Choroid plexus epithelial cell (primary cell): ENCODE results near the gene DOC2B.
"Not testable (repeated sequence)": the region's sequence is repeated elsewhere in the genome, so short reads cannot be mapped to it uniquely, and the experiment has no call there.

Experiments
- DNase-seq: peaks from one replicate; pipeline ENCODE4 v3.0.0-alpha.2; 2010; ENCODE audit warnings: low read depth
- H3K4me3 ChIP-seq: 2 replicates; pipeline ENCODE4 v1.5.1; 2011; ENCODE audit warnings: low read depth, mild to moderate bottlenecking, control low read depth, low read length, moderate library complexity
- CTCF ChIP-seq: conservative IDR thresholded peaks from 2 replicates; pipeline ENCODE4 v1.5.1; 2011; ENCODE audit warnings: low read depth, mild to moderate bottlenecking, control low read depth, inconsistent platforms, low read length, moderate library complexity

The DOC2B gene

GRCh38 chr17:226108-227077 is 44.9 kb upstream of the DOC2B start:
- no peak overlapping the region for H3K4me3 ChIP-seq
- no peak for TF ChIP-seq CTCF
- DNase-seq, result no peak

- DNase-seq, result no peak
- H3K4me3 ChIP-seq, result no peak overlapping the region
- TF ChIP-seq CTCF, result no peak
Measured at GRCh38 chr17:225551-225950, 44.1 kb upstream of the DOC2B start.

GRCh38 chr17:224576-224975 is 43.1 kb upstream of the DOC2B start:
- not testable (repeated sequence) for H3K4me3 ChIP-seq, DNase-seq

- DNase-seq, result no peak
- TF ChIP-seq CTCF, result no peak
- H3K4me3 ChIP-seq, result no peak overlapping the region
Measured at GRCh38 chr17:223723-224471, 42.4 kb upstream of the DOC2B start.

- H3K4me3 ChIP-seq, result no peak overlapping the region
- no peak for DNase-seq
- no peak for TF ChIP-seq CTCF
Measured at GRCh38 chr17:222172-222571, 40.7 kb upstream of the DOC2B start.

GRCh38 chr17:219696-220095 is 38.2 kb upstream of the DOC2B start:
- no peak for TF ChIP-seq CTCF
- no peak overlapping the region for H3K4me3 ChIP-seq
- DNase-seq, result no peak

- no peak for DNase-seq
- H3K4me3 ChIP-seq, result no peak overlapping the region
- TF ChIP-seq CTCF, result no peak
Measured at GRCh38 chr17:218432-219110, 37.1 kb upstream of the DOC2B start.
